Hepatocyte (in vitro differentiated cells): ENCODE measurements around the gene AGAP1.

Experiments
- CTCF ChIP-seq: fragments of 200-600 bp; sonication (generic); IDR thresholded peaks from 2 replicates; pipeline ENCODE4 v1.5.1; 2016; ENCODE audit warnings: antibody characterized with exemption, mild to moderate bottlenecking; ENCODE audit not compliant: poor library complexity
- EZH2 ChIP-seq: fragments of 200-600 bp; sonication (generic); IDR thresholded peaks from 2 replicates; pipeline ENCODE4 v1.6.1; 2016; ENCODE audit warnings: antibody characterized with exemption, mild to moderate bottlenecking, borderline replicate concordance

DNA sequence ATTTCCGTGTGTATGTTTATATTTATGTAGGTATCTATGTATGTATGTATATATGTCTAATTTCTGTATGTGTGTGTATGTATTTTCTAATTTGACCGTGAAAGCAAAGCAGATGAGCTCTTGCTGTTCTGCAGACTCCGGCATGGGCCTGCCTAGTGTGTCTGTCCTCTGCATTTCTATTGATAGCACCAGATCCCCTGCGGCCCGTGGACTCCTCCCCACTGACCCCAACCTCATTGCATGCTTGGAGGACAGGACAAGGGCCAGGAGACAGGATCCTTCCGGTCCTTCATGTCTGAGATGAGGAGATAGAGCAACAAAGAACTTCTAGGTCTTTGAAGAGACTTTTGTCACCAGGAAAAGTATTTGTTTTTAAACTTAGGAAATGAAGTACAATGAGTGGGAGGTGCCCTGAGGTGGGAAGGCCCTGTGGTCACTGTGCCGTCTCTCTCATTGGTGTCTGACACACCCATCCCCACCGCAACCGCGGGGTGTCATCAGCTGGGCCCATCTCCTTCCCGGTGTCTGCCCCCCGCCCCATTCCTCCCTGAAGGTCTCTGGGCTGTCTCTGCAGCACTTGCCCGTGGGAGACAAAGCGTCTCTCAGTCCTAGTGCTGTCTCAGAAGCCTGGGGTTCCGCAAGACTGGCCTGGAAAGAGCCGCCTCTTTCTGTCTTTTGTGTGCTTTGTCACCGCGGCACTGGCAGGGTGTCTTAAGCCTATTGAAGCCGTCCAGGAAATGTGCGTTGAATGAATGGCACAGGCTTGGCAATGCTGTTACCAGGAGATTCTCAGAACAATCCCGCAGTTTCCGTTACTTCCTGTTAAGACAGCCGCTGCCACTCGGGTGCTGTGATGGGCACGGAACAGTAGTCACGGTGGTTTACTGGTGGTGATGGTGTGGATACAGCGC lies 216.4 kb downstream of the AGAP1 start:
- TF ChIP-seq CTCF (no peak), EZH2 (no peak)
